Natural killer cell (primary cell): ENCODE data around the gene ROR1. TPM values are rescaled to one million over a fixed set of nuclear protein-coding genes. Genes with fewer than 3 reads are reported as not detected.

Experiments used
- ATAC-seq, 3 donors: fragments of 150-1000 bp in 2 of 3; fragments of 200-7000 bp in 1 of 3; cut with Tn5 transposase; 1 replicate in 1 of 3; 2 replicates in 2 of 3; pipeline ENCODE4 v1.10.0; 2021; ENCODE audit warnings: mild to moderate bottlenecking in 2 of 3, moderate library complexity in 2 of 3
- DNase-seq, 2 donors: peaks; one replicate each; pipeline versions ENCODE4 v3.0.0 to v3.0.0-alpha.2; 2013 to 2021; ENCODE audit warnings: mixed read lengths in 1 of 2
- H3K27ac ChIP-seq: one replicate; pipeline ENCODE4 v1.5.1; 2013; ENCODE audit warnings: mild to moderate bottlenecking, low read length
- H3K27me3 ChIP-seq: one replicate; pipeline ENCODE4 v1.6.1; 2013; ENCODE audit warnings: low read length; ENCODE audit not compliant: control insufficient read depth, insufficient read depth
- H3K36me3 ChIP-seq: one replicate; pipeline ENCODE4 v1.6.1; 2013; ENCODE audit warnings: low read length; ENCODE audit not compliant: control insufficient read depth, insufficient read depth
- H3K4me1 ChIP-seq: one replicate; pipeline ENCODE4 v1.6.1; 2013; ENCODE audit warnings: low read length; ENCODE audit not compliant: control insufficient read depth, insufficient read depth
- H3K4me3 ChIP-seq: one replicate; pipeline ENCODE4 v1.5.1; 2013; ENCODE audit warnings: low read length
- H3K9me3 ChIP-seq: one replicate; pipeline ENCODE4 v1.6.1; 2013; ENCODE audit warnings: low read length; ENCODE audit not compliant: control insufficient read depth, insufficient read depth
- H3K27ac Mint-ChIP-seq, 2 donors: one replicate each; pipeline ENCODE4 v1.8.0; 2022; ENCODE audit warnings: mild to moderate bottlenecking in 2 of 2, mixed read lengths in 2 of 2, moderate library complexity in 1 of 2
- H3K27me3 Mint-ChIP-seq, 2 donors: one replicate each; pipeline ENCODE4 v1.8.0; 2022; ENCODE audit warnings: low read depth in 2 of 2, mixed read lengths in 2 of 2
- H3K36me3 Mint-ChIP-seq: one replicate; pipeline ENCODE4 v1.8.0; 2022; ENCODE audit warnings: mixed read lengths
- H3K4me1 Mint-ChIP-seq, 2 donors: one replicate each; pipeline ENCODE4 v1.8.0; 2022; ENCODE audit warnings: mixed read lengths in 2 of 2
- H3K4me3 Mint-ChIP-seq: one replicate; pipeline ENCODE4 v1.8.0; 2022; ENCODE audit warnings: mild to moderate bottlenecking, moderate library complexity, mixed read lengths
- H3K9me3 Mint-ChIP-seq, 2 donors: one replicate each; pipeline ENCODE4 v1.8.0; 2022; ENCODE audit warnings: mixed read lengths in 2 of 2
- WGBS: methylation state at CpG from one replicate; pipeline ENCODE4 v1.1.7; 2013; ENCODE audit warnings: missing lambda C conversion rate; ENCODE audit not compliant: insufficient coverage; 5-methylcytosine and 5-hydroxymethylcytosine counted together
- intact Hi-C: fragments of 100-400 bp; cut with micrococcal nuclease; formaldehyde crosslinking; loops from one replicate; pipeline ENCODE4 v1.14.2; 2022
- total RNA-seq, 4 donors: library from RNA; stranded (reverse); fragments of 120-200 nt in 1 of 4; gene quantifications; one replicate each; pipeline versions ENCODE4 v1.2.3 to v1.2.4, GENCODE V29; 2013 to 2022
- TF ChIP-seq, protein P1 (sequence below): fragments of 200-600 bp; IDR thresholded peaks from one replicate; pipeline ENCODE4 v1.8.0; 2022; ENCODE audit warnings: antibody characterized with exemption

Gene ROR1
- total RNA-seq, 3 donors from 2014 or later (not counting 1 experiment from before 2014, with no cell fraction given), result 0.05 to 0.35 (median 0.27) TPM

DNA sequence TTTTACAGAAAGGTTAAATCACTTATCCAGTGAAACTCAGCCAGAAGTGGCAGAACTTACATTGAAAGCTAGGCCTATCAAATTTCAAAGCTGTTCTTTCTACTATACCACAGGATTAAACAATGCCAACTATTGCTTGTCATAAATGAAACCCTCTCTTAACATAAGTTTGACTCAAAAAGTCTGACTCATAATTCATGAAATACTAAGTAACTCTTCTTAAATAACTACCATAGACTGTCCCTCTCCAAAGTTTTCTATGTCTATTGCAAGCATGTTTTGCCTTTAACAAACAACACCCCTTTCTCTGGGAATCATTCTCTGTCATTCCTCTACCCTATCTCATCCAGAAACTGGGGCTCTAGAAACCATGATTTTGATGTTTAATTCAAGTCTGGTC is 320.1 kb downstream of the ROR1 start:
- Histone ChIP-seq H3K27me3 (no peaks in the 10 kb centered on the region), H3K4me1 (no peaks in the 10 kb centered on the region), H3K27ac (no peak overlapping the region), H3K9me3 (no peaks in the 10 kb centered on the region), H3K4me3 (no peak overlapping the region), H3K36me3 (no peaks in the 10 kb centered on the region)
- Mint-ChIP-seq H3K36me3 (no peaks in the 10 kb centered on the region), H3K9me3 (no peaks in the 10 kb centered on the region), H3K4me3 (no peak overlapping the region), H3K4me1 (no peaks in the 10 kb centered on the region), H3K27me3 (peaks cover 0 to 19% of the 10 kb centered on the region in 2 donors), H3K27ac (no peak overlapping the region)
- intact Hi-C loops, result no loop called here
- no peak for DNase-seq
- TF ChIP-seq, protein P1, sequence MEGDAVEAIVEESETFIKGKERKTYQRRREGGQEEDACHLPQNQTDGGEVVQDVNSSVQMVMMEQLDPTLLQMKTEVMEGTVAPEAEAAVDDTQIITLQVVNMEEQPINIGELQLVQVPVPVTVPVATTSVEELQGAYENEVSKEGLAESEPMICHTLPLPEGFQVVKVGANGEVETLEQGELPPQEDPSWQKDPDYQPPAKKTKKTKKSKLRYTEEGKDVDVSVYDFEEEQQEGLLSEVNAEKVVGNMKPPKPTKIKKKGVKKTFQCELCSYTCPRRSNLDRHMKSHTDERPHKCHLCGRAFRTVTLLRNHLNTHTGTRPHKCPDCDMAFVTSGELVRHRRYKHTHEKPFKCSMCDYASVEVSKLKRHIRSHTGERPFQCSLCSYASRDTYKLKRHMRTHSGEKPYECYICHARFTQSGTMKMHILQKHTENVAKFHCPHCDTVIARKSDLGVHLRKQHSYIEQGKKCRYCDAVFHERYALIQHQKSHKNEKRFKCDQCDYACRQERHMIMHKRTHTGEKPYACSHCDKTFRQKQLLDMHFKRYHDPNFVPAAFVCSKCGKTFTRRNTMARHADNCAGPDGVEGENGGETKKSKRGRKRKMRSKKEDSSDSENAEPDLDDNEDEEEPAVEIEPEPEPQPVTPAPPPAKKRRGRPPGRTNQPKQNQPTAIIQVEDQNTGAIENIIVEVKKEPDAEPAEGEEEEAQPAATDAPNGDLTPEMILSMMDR, result no peak
- no peak for ATAC-seq

DNA sequence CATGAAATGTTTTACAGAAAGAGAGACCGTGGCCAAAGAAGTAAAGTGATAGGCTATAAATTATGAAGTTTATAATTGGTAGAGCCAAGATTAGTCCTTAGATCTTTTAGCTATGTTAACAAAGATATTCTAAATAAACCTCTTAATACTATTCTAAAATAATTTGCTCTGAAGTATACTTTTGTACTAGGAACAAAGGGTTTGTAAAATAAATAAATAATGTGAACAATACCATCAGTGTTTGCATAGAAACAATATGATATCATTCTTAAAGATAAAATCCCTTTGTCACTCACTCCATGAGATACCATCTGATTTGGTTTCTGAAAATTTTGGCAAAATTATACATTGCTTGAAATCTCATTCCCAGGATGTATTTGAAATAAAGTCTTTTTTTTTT is 322.0 kb downstream of the ROR1 start:
- Mint-ChIP-seq H3K27ac (no peak overlapping the region), H3K4me1 (no peaks in the 10 kb centered on the region), H3K9me3 (no peaks in the 10 kb centered on the region), H3K4me3 (no peak overlapping the region), H3K36me3 (no peaks in the 10 kb centered on the region), H3K27me3 (peaks cover 0 to 19% of the 10 kb centered on the region in 2 donors)
- intact Hi-C loops, result no loop called here
- TF ChIP-seq, protein P1, result no peak
- Histone ChIP-seq H3K27ac (no peak overlapping the region), H3K4me1 (no peaks in the 10 kb centered on the region), H3K9me3 (no peaks in the 10 kb centered on the region), H3K36me3 (no peaks in the 10 kb centered on the region), H3K4me3 (no peak overlapping the region), H3K27me3 (no peaks in the 10 kb centered on the region)
- no peak for DNase-seq
- WGBS, result no CpG with 5 or more reads among the region's 1 CpG
- no peak for ATAC-seq

DNA sequence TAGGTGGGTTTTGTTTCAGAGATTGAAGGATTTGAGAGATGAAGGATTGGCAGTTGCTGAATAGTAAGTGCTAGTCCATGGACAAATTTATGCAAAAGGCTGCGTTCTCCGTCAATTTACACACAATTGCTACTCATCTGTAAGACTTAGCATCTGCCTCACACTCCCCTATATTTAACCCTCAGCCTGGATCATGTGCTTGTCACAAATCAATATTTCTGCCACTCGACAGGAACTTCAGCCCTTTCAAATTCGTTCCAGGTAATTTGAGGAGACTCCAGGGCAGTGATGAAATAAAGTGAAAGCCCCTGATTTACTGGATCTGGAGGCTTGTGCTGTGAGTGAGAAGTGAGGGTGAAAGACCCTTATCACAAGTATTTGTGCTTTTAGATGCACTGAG is 324.0 kb downstream of the ROR1 start:
- Mint-ChIP-seq H3K27me3 (peaks cover 0 to 19% of the 10 kb centered on the region in 2 donors), H3K9me3 (no peaks in the 10 kb centered on the region), H3K4me3 (no peak overlapping the region), H3K4me1 (no peaks in the 10 kb centered on the region), H3K36me3 (no peaks in the 10 kb centered on the region), H3K27ac (no peak overlapping the region)
- intact Hi-C loops, result no loop called here
- no peaks in the 10 kb centered on the region for H3K4me1 ChIP-seq
- H3K27me3 ChIP-seq, result no peaks in the 10 kb centered on the region
- ATAC-seq (no peak), DNase-seq (no peak)
- no peak overlapping the region for H3K4me3 ChIP-seq
- WGBS, result 79% methylated on average over 4 of the region's 4 CpGs
- TF ChIP-seq, protein P1, result no peak
- H3K36me3 ChIP-seq, result no peaks in the 10 kb centered on the region
- H3K27ac ChIP-seq, result no peak overlapping the region
- no peaks in the 10 kb centered on the region for H3K9me3 ChIP-seq

DNA sequence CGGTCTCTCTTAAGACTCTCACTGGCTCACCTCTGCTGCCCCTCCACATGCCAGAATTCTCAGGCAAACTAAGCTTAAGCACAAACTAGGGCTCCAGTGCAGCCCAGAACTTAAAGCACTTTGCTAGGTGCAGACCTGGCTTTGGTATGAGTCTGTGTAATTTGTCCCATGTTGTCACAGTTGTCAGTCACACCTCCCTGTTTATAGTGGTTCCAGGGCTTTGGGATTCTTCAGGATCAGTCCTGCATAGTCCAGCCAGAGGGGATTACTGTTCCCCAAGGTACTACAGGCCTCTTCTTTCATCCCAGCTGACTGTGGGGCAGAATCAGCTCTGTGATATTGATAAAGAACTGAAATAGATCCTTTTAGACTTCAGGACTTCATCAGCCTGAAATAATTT is 324.6 kb downstream of the ROR1 start:
- DNase-seq, result no peak
- H3K4me1 ChIP-seq, result no peaks in the 10 kb centered on the region
- ATAC-seq, result no peak
- no peaks in the 10 kb centered on the region for H3K36me3 ChIP-seq
- Mint-ChIP-seq H3K27ac (no peak overlapping the region), H3K27me3 (peaks cover 0 to 17% of the 10 kb centered on the region in 2 donors), H3K4me1 (no peaks in the 10 kb centered on the region), H3K36me3 (no peaks in the 10 kb centered on the region), H3K4me3 (no peak overlapping the region), H3K9me3 (no peaks in the 10 kb centered on the region)
- no peaks in the 10 kb centered on the region for H3K27me3 ChIP-seq
- 100% methylated on average over 1 of the region's 1 CpG for WGBS
- intact Hi-C loops, result no loop called here
- H3K27ac ChIP-seq, result no peak overlapping the region
- H3K4me3 ChIP-seq, result no peak overlapping the region
- no peaks in the 10 kb centered on the region for H3K9me3 ChIP-seq
- TF ChIP-seq, protein P1, result no peak
